M059J (cell line): Measurements from ENCODE around the gene ZBTB21. TPM values are rescaled to one million over a fixed set of nuclear protein-coding genes. Genes with fewer than 3 reads are reported as not detected.

Source experiments
- DNase-seq: peaks from one replicate; pipeline ENCODE4 v3.0.0-alpha.2; 2012; ENCODE audit warnings: low read depth
- total RNA-seq: library from RNA; depleted of rRNA; stranded (reverse); fragments of >200 nt; shearing (Covaris generic); gene quantifications from 2 replicates; pipeline ENCODE4 v1.2.3, GENCODE V29; 2014; rRNA removed

The ZBTB21 gene
- 12.0 and 18.4 TPM in 2 replicates for total RNA-seq

- DNase-seq: peak; percentile 98
Measured at GRCh38 chr21:42009831-42010506, at the start of gene ZBTB21. ZBTB21 (minus strand) TSS chr21:42010360; CDS start chr21:41994095, 16,265 bp downstream.

- DNase-seq: no peak
Measured at GRCh38 chr21:42059721-42060120, 49.6 kb upstream of the ZBTB21 start.

- no peak for DNase-seq
Measured at GRCh38 chr21:42059141-42059540, 49.0 kb upstream of the ZBTB21 start.

- DNase-seq: no peak
Measured at GRCh38 chr21:42058631-42059111, 48.5 kb upstream of the ZBTB21 start.

- no peak for DNase-seq
Measured at GRCh38 chr21:42057851-42058437, 47.8 kb upstream of the ZBTB21 start.

GRCh38 chr21:42056996-42057689, 47.0 kb upstream of the ZBTB21 start:
- DNase-seq: peak; percentile 96

- peak; percentile 38 for DNase-seq
Measured at GRCh38 chr21:42056468-42056867, 46.3 kb upstream of the ZBTB21 start.

- DNase-seq: no peak
Measured at GRCh38 chr21:42055425-42055824, 45.3 kb upstream of the ZBTB21 start.

GRCh38 chr21:42051788-42052187, 41.6 kb upstream of the ZBTB21 start:
- no peak for DNase-seq

- no peak for DNase-seq
Measured at GRCh38 chr21:42049578-42050430, 39.6 kb upstream of the ZBTB21 start.

- DNase-seq: no peak
Measured at GRCh38 chr21:42048870-42049577, 38.9 kb upstream of the ZBTB21 start.

- peak; percentile 99 for DNase-seq
Measured at GRCh38 chr21:42047821-42048613, 37.9 kb upstream of the ZBTB21 start.

GRCh38 chr21:42044871-42045495, 34.8 kb upstream of the ZBTB21 start:
- no peak for DNase-seq

- no peak for DNase-seq
Measured at GRCh38 chr21:42043961-42044360, 33.8 kb upstream of the ZBTB21 start.

GRCh38 chr21:42043201-42043895, 33.2 kb upstream of the ZBTB21 start:
- no peak for DNase-seq

- no peak for DNase-seq
Measured at GRCh38 chr21:42042651-42043050, 32.5 kb upstream of the ZBTB21 start.

- DNase-seq: peak; percentile 41
Measured at GRCh38 chr21:42041711-42042110, 31.6 kb upstream of the ZBTB21 start.

GRCh38 chr21:42041246-42041645, 31.1 kb upstream of the ZBTB21 start:
- no peak for DNase-seq
